GM18526 (cell line): ENCODE data around the gene RC3H1.

Source experiments
- POLR2A ChIP-seq: IDR thresholded peaks from 3 replicates; pipeline ENCODE4 v1.6.1; 2011; ENCODE audit not compliant: insufficient read length; ENCODE audit errors: extremely low read depth

The RC3H1 gene

GRCh38 chr1:174023440-174023839, 1.3 kb upstream of the RC3H1 start:
- TF ChIP-seq POLR2A = no peak

GRCh38 chr1:174022976-174023277, 770 bp upstream of the RC3H1 start:
- no peak for TF ChIP-seq POLR2A

- no peak for TF ChIP-seq POLR2A
These were observed 522 bp downstream of the RC3H1 start for GRCh38 chr1:174021591-174022079.

GRCh38 chr1:174018565-174018964, 3.6 kb downstream of the RC3H1 start:
- TF ChIP-seq POLR2A = no peak

GRCh38 chr1:174017231-174017970, 4.8 kb downstream of the RC3H1 start:
- no peak for TF ChIP-seq POLR2A

- TF ChIP-seq POLR2A = no peak
These were observed 8.2 kb downstream of the RC3H1 start for GRCh38 chr1:174013864-174014418.

GRCh38 chr1:174008979-174009378, 13.2 kb downstream of the RC3H1 start:
- no peak for TF ChIP-seq POLR2A

GRCh38 chr1:174008269-174008668, 13.9 kb downstream of the RC3H1 start:
- TF ChIP-seq POLR2A = no peak

GRCh38 chr1:174007851-174008250, 14.3 kb downstream of the RC3H1 start:
- no peak for TF ChIP-seq POLR2A

GRCh38 chr1:174005032-174005431, 17.1 kb downstream of the RC3H1 start:
- TF ChIP-seq POLR2A = no peak

- no peak for TF ChIP-seq POLR2A
These were observed 18.3 kb downstream of the RC3H1 start for GRCh38 chr1:174003867-174004266.

- no peak for TF ChIP-seq POLR2A
These were observed 20.6 kb downstream of the RC3H1 start for GRCh38 chr1:174001573-174001972.

GRCh38 chr1:174000371-174000770, 21.8 kb downstream of the RC3H1 start:
- no peak for TF ChIP-seq POLR2A

- no peak for TF ChIP-seq POLR2A
These were observed 24.4 kb downstream of the RC3H1 start for GRCh38 chr1:173997791-173998190.

GRCh38 chr1:173996995-173997394, 25.2 kb downstream of the RC3H1 start:
- TF ChIP-seq POLR2A = no peak

GRCh38 chr1:173995475-173995874, 26.7 kb downstream of the RC3H1 start:
- TF ChIP-seq POLR2A = no peak

- TF ChIP-seq POLR2A = no peak
These were observed 34.1 kb downstream of the RC3H1 start for GRCh38 chr1:173988068-173988467.

- no peak for TF ChIP-seq POLR2A
These were observed 35.2 kb downstream of the RC3H1 start for GRCh38 chr1:173986951-173987350.

GRCh38 chr1:173970252-173970651, 51.9 kb downstream of the RC3H1 start:
- no peak for TF ChIP-seq POLR2A
